ENCODE results near the gene KCNH5. TPM values are rescaled to one million over a fixed set of nuclear protein-coding genes. Genes with fewer than 3 reads are reported as not detected.

The KCNH5 gene
- total RNA-seq, 1 donor from 2014 or later = not detected

DNA sequence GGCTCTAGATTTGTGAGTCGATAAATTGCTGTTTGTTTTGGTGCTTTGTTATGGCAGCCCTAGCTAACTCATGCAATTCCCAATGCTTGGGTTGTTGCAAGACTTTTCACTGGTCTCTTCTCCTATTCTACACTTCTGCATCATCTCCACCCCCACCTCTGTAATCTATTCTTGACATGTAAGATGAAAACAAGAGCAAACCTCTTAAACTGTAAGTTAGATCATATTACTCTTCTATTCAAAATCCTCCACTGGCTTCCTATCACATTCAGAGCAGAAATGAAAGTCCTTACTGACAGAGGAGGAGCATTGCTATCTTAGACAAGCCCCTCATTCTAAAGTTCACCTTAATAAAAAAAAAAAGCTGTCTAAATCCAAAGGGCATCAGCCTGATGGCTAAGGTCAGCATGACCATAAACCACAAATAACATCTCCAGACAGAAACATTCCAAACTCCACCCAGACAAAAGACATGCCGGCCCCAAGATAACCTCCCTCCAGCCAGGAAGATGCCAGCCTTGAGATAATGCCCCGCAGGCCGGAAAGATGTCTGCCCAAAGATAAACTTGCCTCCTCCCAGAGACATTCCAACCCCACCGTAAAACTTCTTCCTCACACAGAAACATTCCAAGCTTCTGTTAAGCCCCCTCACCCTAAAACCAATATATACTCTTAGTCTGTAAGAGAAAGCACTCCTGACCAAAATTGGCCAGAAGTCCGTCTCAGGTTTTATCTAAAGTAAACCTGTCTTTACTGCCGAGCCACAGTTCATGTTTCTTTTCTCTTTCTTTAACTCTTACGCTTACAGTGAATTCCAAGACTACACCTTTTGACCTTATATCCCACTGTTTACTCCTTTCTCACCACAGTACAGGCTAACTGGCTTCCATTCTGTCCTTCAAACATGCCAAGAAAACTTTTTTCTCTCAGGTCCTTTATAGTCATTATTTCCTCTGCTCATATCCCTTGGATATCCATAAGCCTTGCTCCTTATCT lies 308.9 kb downstream of the KCNH5 start:
- TF ChIP-seq, protein P1, sequence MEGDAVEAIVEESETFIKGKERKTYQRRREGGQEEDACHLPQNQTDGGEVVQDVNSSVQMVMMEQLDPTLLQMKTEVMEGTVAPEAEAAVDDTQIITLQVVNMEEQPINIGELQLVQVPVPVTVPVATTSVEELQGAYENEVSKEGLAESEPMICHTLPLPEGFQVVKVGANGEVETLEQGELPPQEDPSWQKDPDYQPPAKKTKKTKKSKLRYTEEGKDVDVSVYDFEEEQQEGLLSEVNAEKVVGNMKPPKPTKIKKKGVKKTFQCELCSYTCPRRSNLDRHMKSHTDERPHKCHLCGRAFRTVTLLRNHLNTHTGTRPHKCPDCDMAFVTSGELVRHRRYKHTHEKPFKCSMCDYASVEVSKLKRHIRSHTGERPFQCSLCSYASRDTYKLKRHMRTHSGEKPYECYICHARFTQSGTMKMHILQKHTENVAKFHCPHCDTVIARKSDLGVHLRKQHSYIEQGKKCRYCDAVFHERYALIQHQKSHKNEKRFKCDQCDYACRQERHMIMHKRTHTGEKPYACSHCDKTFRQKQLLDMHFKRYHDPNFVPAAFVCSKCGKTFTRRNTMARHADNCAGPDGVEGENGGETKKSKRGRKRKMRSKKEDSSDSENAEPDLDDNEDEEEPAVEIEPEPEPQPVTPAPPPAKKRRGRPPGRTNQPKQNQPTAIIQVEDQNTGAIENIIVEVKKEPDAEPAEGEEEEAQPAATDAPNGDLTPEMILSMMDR (IDR thresholded peaks at IDR 0.05; ENCODE audit: borderline replicate concordance) = no peak
- DNase-seq = no peak
- Histone ChIP-seq H3K36me3 (no peaks in the 10 kb centered on the region), H3K27ac (replicated peaks) (no peak overlapping the region), H3K9me3 (replicated peaks) (peaks cover 6% of the 10 kb centered on the region), H3K4me3 (no peak overlapping the region), H3K4me1 (no peaks in the 10 kb centered on the region), H3K27me3 (ENCODE audit: low read depth) (no peaks in the 10 kb centered on the region)
- intact Hi-C loops (cut with micrococcal nuclease) = no loop called here

- Histone ChIP-seq H3K27ac (replicated peaks) (no peak overlapping the region), H3K36me3 (no peaks in the 10 kb centered on the region), H3K4me1 (no peaks in the 10 kb centered on the region), H3K27me3 (ENCODE audit: low read depth) (no peaks in the 10 kb centered on the region), H3K9me3 (replicated peaks) (peaks cover 6% of the 10 kb centered on the region), H3K4me3 (no peak overlapping the region)
- DNase-seq = no peak
- TF ChIP-seq, protein P1 (IDR thresholded peaks at IDR 0.05; ENCODE audit: borderline replicate concordance) = no peak
- intact Hi-C loops (cut with micrococcal nuclease) = no loop called here
Observed at GRCh38 chr14:62734831-62735230, 310.4 kb downstream of the KCNH5 start.

DNA sequence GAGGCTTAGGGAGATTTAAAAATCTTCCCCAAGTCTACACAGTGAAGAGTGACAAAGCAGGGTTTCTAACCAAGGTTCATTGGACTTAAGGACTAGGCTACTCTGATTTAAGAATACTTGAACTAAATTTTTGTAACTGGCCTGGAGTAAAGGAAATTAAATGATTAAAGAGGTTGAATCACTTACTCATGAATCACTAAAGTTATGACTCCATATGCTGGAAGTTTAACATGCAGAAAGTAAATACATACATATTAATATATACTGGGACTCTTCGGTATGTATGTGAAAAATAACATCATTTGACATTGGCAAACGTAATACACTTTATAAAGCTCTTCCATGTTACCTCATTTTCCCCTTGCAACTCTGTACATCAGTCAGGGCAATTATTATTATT lies 322.9 kb downstream of the KCNH5 start:
- H3K4me1 ChIP-seq = no peaks in the 10 kb centered on the region
- intact Hi-C loops (cut with micrococcal nuclease) = no loop called here
- H3K27me3 ChIP-seq (ENCODE audit: low read depth) = no peaks in the 10 kb centered on the region

DNA sequence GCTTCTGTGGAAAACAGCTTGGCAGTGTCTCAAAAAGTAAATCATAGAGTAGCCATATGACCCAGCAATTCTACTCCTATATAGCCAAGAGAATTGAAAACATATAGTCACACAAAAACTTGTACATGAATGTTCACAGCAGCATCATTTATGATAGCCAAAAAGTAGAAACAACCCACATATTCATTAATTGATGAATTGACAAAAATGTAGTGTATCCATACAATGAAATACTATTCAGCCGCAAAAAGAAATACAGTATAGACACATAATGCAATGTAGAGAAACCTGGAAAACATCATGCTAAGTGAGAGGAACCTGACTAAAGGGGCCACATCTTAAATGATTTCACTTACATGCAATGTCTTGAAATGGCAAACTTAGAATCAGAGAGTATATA lies 326.6 kb downstream of the KCNH5 start:
- no peaks in the 10 kb centered on the region for H3K9me3 ChIP-seq (replicated peaks)
- no peaks in the 10 kb centered on the region for H3K36me3 ChIP-seq
- H3K27ac ChIP-seq (replicated peaks) = no peak overlapping the region
- no peak overlapping the region for H3K4me3 ChIP-seq
- H3K27me3 ChIP-seq (ENCODE audit: low read depth) = no peaks in the 10 kb centered on the region
- intact Hi-C loops (cut with micrococcal nuclease) = no loop called here
- TF ChIP-seq, protein P1 (IDR thresholded peaks at IDR 0.05; ENCODE audit: borderline replicate concordance) = no peak
- no peaks in the 10 kb centered on the region for H3K4me1 ChIP-seq
- DNase-seq = no peak

More for the DNA sequence above, 322.9 kb downstream of the KCNH5 start:
- H3K36me3 ChIP-seq = no peaks in the 10 kb centered on the region
- H3K4me3 ChIP-seq = no peak overlapping the region
- no peak overlapping the region for H3K27ac ChIP-seq (replicated peaks)
- DNase-seq = no peak
- TF ChIP-seq, protein P1 (IDR thresholded peaks at IDR 0.05; ENCODE audit: borderline replicate concordance) = no peak
- H3K9me3 ChIP-seq (replicated peaks) = no peaks in the 10 kb centered on the region

DNA sequence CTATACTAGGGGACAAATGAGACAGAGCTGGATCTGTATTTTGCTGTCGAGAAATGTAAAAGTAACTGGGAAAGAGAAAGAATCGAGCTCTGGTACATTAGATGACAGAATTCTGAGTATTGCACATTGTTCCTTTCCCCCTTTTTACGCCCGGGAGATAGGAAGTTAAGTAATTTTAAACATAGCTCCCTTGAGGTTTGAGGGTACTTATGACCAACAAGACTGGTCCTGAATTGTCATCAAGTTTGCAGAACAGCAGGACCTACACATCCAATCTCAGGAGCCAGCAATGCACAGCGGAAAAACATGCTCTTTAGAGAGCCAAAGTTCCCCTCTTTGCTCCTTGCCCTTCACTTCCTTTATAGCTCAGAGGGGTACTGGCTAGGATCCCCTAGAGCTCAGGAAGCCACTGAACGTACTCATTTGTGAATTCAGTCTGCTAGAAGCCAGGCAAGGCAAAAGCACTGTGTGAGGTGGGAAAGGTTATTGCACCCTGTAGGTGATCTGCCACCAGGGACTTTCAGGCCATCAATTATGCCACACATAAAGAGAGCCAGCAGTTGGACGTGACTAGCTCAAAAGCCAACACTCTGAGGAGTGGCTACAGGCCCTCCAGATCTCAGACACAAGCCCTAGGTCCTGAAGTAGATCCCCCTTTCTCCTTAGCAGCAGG lies 333.8 kb downstream of the KCNH5 start:
- TF ChIP-seq, protein P1 (IDR thresholded peaks at IDR 0.05; ENCODE audit: borderline replicate concordance) = no peak
- DNase-seq = no peak
- no peak overlapping the region for H3K27ac ChIP-seq (replicated peaks)
- H3K36me3 ChIP-seq = no peaks in the 10 kb centered on the region
- intact Hi-C loops (cut with micrococcal nuclease) = no loop called here
- H3K9me3 ChIP-seq (replicated peaks) = no peaks in the 10 kb centered on the region
- no peaks in the 10 kb centered on the region for H3K4me1 ChIP-seq
- no peaks in the 10 kb centered on the region for H3K27me3 ChIP-seq (ENCODE audit: low read depth)
- no peak overlapping the region for H3K4me3 ChIP-seq

Measured in left ventricle myocardium inferior (tissue), 1 donor.